BE2C (cell line): ENCODE measurements around the gene ANGEL2.

Experiments
- DNase-seq: peaks from one replicate; pipeline ENCODE4 v3.0.0-alpha.2; 2020
- H3K27me3 ChIP-seq: fragments of 250-450 bp; sonication (Bioruptor Pico); 2 replicates; pipeline ENCODE4 v1.5.1; 2020; ENCODE audit warnings: mild to moderate bottlenecking
- H3K36me3 ChIP-seq: fragments of 250-450 bp; sonication (Bioruptor Pico); 2 replicates; pipeline ENCODE4 v1.5.1; 2020; ENCODE audit warnings: mild to moderate bottlenecking
- H3K4me1 ChIP-seq: fragments of 250-450 bp; sonication (Bioruptor Pico); 2 replicates; pipeline ENCODE4 v1.5.1; 2020
- H3K4me3 ChIP-seq: 2 replicates; pipeline ENCODE4 v1.5.1; 2011; ENCODE audit warnings: low read depth, low read length
- H3K9me3 ChIP-seq: fragments of 250-450 bp; sonication (Bioruptor Pico); 2 replicates; pipeline ENCODE4 v1.5.1; 2020
- CTCF ChIP-seq: IDR thresholded peaks from 2 replicates; pipeline ENCODE4 v1.5.1; 2012; ENCODE audit warnings: mild to moderate bottlenecking, low read depth, low read length

Gene ANGEL2

GRCh38 chr1:212983482-212983881 is 32.2 kb downstream of the ANGEL2 start:
- Histone ChIP-seq H3K36me3 (no peaks in the 10 kb centered on the region), H3K9me3 (no peaks in the 10 kb centered on the region), H3K4me3 (no peak overlapping the region), H3K27me3 (no peaks in the 10 kb centered on the region), H3K4me1 (no peaks in the 10 kb centered on the region)
- no peak for TF ChIP-seq CTCF
- no peak for DNase-seq

- Histone ChIP-seq H3K4me1 (no peaks in the 10 kb centered on the region), H3K9me3 (no peaks in the 10 kb centered on the region), H3K27me3 (no peaks in the 10 kb centered on the region), H3K36me3 (no peaks in the 10 kb centered on the region), H3K4me3 (no peak overlapping the region)
- no peak for DNase-seq
- no peak for TF ChIP-seq CTCF
Observed at GRCh38 chr1:212982430-212983152, 33.1 kb downstream of the ANGEL2 start.

GRCh38 chr1:212981571-212982328 is 33.9 kb downstream of the ANGEL2 start:
- no peak for DNase-seq

GRCh38 chr1:212981025-212981495 is 34.6 kb downstream of the ANGEL2 start:
- no peaks in the 10 kb centered on the region for H3K9me3 ChIP-seq
- H3K27me3 ChIP-seq: no peaks in the 10 kb centered on the region
- H3K4me3 ChIP-seq: no peak overlapping the region
- no peak for TF ChIP-seq CTCF
- H3K4me1 ChIP-seq: no peaks in the 10 kb centered on the region
- H3K36me3 ChIP-seq: no peaks in the 10 kb centered on the region
- DNase-seq: no peak

More at GRCh38 chr1:212981571-212982328, 33.9 kb downstream of the ANGEL2 start:
- Histone ChIP-seq H3K36me3 (no peaks in the 10 kb centered on the region), H3K9me3 (no peaks in the 10 kb centered on the region), H3K27me3 (no peaks in the 10 kb centered on the region), H3K4me1 (no peaks in the 10 kb centered on the region), H3K4me3 (no peak overlapping the region)
- no peak for TF ChIP-seq CTCF

GRCh38 chr1:212980123-212980785 is 35.4 kb downstream of the ANGEL2 start:
- Histone ChIP-seq H3K4me3 (no peak overlapping the region), H3K27me3 (no peaks in the 10 kb centered on the region), H3K4me1 (no peaks in the 10 kb centered on the region), H3K36me3 (no peaks in the 10 kb centered on the region), H3K9me3 (no peaks in the 10 kb centered on the region)
- TF ChIP-seq CTCF: no peak; the same call in 1 of the 2 replicates
- DNase-seq: no peak
